ENCODE measurements around the gene WNK1.

DNA sequence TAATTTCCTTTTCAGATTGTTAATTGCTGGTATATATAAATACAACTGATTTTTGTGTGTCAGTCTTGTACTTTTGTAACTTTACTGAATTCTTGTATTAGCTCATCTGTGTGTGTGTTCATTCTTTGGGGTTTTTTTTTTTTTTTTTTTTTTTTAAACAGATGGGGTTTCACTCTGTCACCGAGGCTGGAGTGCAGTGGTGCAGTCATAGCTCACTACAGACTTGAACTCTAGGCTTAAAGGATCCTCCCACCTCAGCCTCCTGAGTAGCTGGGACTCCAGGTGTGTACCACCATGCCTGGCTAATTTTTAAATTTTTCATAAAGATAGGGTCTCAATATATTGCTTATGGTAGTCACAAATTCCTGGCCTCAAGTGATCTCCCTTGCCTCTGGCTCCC is 68.0 kb downstream of the WNK1 start:
- TF ChIP-seq, protein P1, sequence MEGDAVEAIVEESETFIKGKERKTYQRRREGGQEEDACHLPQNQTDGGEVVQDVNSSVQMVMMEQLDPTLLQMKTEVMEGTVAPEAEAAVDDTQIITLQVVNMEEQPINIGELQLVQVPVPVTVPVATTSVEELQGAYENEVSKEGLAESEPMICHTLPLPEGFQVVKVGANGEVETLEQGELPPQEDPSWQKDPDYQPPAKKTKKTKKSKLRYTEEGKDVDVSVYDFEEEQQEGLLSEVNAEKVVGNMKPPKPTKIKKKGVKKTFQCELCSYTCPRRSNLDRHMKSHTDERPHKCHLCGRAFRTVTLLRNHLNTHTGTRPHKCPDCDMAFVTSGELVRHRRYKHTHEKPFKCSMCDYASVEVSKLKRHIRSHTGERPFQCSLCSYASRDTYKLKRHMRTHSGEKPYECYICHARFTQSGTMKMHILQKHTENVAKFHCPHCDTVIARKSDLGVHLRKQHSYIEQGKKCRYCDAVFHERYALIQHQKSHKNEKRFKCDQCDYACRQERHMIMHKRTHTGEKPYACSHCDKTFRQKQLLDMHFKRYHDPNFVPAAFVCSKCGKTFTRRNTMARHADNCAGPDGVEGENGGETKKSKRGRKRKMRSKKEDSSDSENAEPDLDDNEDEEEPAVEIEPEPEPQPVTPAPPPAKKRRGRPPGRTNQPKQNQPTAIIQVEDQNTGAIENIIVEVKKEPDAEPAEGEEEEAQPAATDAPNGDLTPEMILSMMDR (IDR thresholded peaks at IDR 0.05; ENCODE audit: control extremely low read depth in 1 of 3, insufficient read depth in 1 of 3, low read depth in 1 of 3, low read length in 3 of 3) = no peak
- TF ChIP-seq TEAD4 (IDR thresholded peaks at IDR 0.05; ENCODE audit: low read depth, low read length) = no peak
- TF ChIP-seq SUZ12 (IDR thresholded peaks at IDR 0.05; ENCODE audit: low read length) = no peak
- no peak for TF ChIP-seq POLR2A (IDR thresholded peaks at IDR 0.05; ENCODE audit: control extremely low read depth in 1 of 2, low read depth in 2 of 2, low read length in 2 of 2)
- TF ChIP-seq, protein P2, sequence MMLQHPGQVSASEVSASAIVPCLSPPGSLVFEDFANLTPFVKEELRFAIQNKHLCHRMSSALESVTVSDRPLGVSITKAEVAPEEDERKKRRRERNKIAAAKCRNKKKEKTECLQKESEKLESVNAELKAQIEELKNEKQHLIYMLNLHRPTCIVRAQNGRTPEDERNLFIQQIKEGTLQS (IDR thresholded peaks at IDR 0.05; ENCODE audit: insufficient read depth, low read depth, low read length) = no peak
- no peak for TF ChIP-seq HDAC6 (IDR thresholded peaks at IDR 0.05; ENCODE audit: low read depth, low read length)
- no peak for TF ChIP-seq RAD21 (IDR thresholded peaks at IDR 0.05 in 1 of 2, conservative IDR thresholded peaks at IDR 0.05 in 1 of 2; ENCODE audit: low read depth in 2 of 2, low read length in 2 of 2)
- no peak for TF ChIP-seq FOSL1 (IDR thresholded peaks at IDR 0.05; ENCODE audit: insufficient read depth, low read depth, low read length)
- TF ChIP-seq POLR2AphosphoS5 (IDR thresholded peaks at IDR 0.05; ENCODE audit: low read depth, low read length) = no peak
- no peak for TF ChIP-seq GTF2F1 (IDR thresholded peaks at IDR 0.05; ENCODE audit: borderline replicate concordance, low read depth, low read length)
- no peak for TF ChIP-seq CREB1 (IDR thresholded peaks at IDR 0.05)
- no peak for TF ChIP-seq EZH2 (IDR thresholded peaks at IDR 0.05; ENCODE audit: low read depth, low read length, severe bottlenecking)
- TF ChIP-seq NANOG (IDR thresholded peaks at IDR 0.05; ENCODE audit: insufficient read depth, low read depth, low read length, poor library complexity, severe bottlenecking) = no peak
- TF ChIP-seq JUND (IDR thresholded peaks at IDR 0.05; ENCODE audit: low read length) = no peak

Data from H1 (cell line).